Activated T-cell treated with anti-CD3 and anti-CD28 coated beads, Interleukin-2, amount 50 U/mL, for 1 hour (primary cell): ENCODE measurements around the gene SPATS2.
"Not testable (repeated sequence)": the region's sequence is repeated elsewhere in the genome, so short reads cannot be mapped to it uniquely, and the experiment has no call there.

Source experiments
- DNase-seq: peaks from one replicate; pipeline ENCODE4 v3.0.0-alpha.2; 2020

Gene SPATS2

GRCh38 chr12:49357103-49357678 lies 10.1 kb upstream of the SPATS2 start:
- no peak for DNase-seq

GRCh38 chr12:49358483-49359141 lies 8.7 kb upstream of the SPATS2 start:
- DNase-seq = no peak

- no peak for DNase-seq
These were observed 7.6 kb upstream of the SPATS2 start for GRCh38 chr12:49359671-49360070.

- no peak for DNase-seq
These were observed 5.2 kb upstream of the SPATS2 start for GRCh38 chr12:49362077-49362476.

GRCh38 chr12:49364989-49365388 lies 2.3 kb upstream of the SPATS2 start:
- DNase-seq = no peak

- no peak for DNase-seq
These were observed 1.7 kb upstream of the SPATS2 start for GRCh38 chr12:49365542-49365941.

- no peak for DNase-seq
These were observed 1.1 kb upstream of the SPATS2 start for GRCh38 chr12:49366096-49366651.

- DNase-seq = peak; percentile 85
These were observed 446 bp upstream of the SPATS2 start for GRCh38 chr12:49366652-49367380.

GRCh38 chr12:49368240-49368600 lies 958 bp downstream of the SPATS2 start:
- DNase-seq = no peak

- DNase-seq = no peak
These were observed 2.3 kb downstream of the SPATS2 start for GRCh38 chr12:49369411-49370145.

- no peak for DNase-seq
These were observed 3.3 kb downstream of the SPATS2 start for GRCh38 chr12:49370539-49370938.

GRCh38 chr12:49375406-49375805 lies 8.1 kb downstream of the SPATS2 start:
- DNase-seq = no peak

- DNase-seq = no peak
These were observed 10.1 kb downstream of the SPATS2 start for GRCh38 chr12:49377386-49377785.

GRCh38 chr12:49380184-49380583 lies 12.9 kb downstream of the SPATS2 start:
- DNase-seq = not testable (repeated sequence)

- peak; percentile 77 for DNase-seq
These were observed 21.6 kb downstream of the SPATS2 start for GRCh38 chr12:49388682-49389386.

- DNase-seq = no peak
These were observed 22.1 kb downstream of the SPATS2 start for GRCh38 chr12:49389387-49389703.

GRCh38 chr12:49397000-49397399 lies 29.7 kb downstream of the SPATS2 start:
- DNase-seq = no peak

- DNase-seq = no peak
These were observed 33.0 kb downstream of the SPATS2 start for GRCh38 chr12:49400304-49400703.

- DNase-seq = no peak
These were observed 36.7 kb downstream of the SPATS2 start for GRCh38 chr12:49403971-49404450.

GRCh38 chr12:49404956-49405355 lies 37.7 kb downstream of the SPATS2 start:
- DNase-seq = no peak

GRCh38 chr12:49410818-49411217 lies 43.6 kb downstream of the SPATS2 start:
- no peak for DNase-seq

- DNase-seq = no peak
These were observed 45.7 kb downstream of the SPATS2 start for GRCh38 chr12:49413010-49413409.

- no peak for DNase-seq
These were observed 46.5 kb downstream of the SPATS2 start for GRCh38 chr12:49413796-49414195.
